Omental fat pad (tissue), 4 donors: ENCODE data around the gene HSD11B2. TPM values are rescaled to one million over a fixed set of nuclear protein-coding genes. Genes with fewer than 3 reads are reported as not detected.
A peak's percentile ranks its signal among the peaks of the same experiment; 100 is the strongest.

Source experiments
- ATAC-seq: fragments of 150-250 bp; one replicate; pipeline ENCODE4 v1.9.1; 2016; ENCODE audit warnings: mild to moderate bottlenecking, moderate library complexity; ENCODE audit not compliant: low FRiP score
- DNase-seq: peaks from one replicate; pipeline ENCODE4 v3.0.0-alpha.2; 2019; ENCODE audit warnings: low spot score
- CTCF ChIP-seq, 3 donors: fragments of 450-650 bp; IDR thresholded peaks; one replicate each; pipeline ENCODE4 v1.5.1; 2016 to 2017; ENCODE audit warnings: antibody characterized with exemption in 3 of 3, mild to moderate bottlenecking in 3 of 3, moderate library complexity in 2 of 3
- total RNA-seq, 4 donors: library from RNA; depleted of rRNA; stranded (reverse); fragments of >200 nt; gene quantifications; one replicate each; pipeline ENCODE4 v1.1.0, GENCODE V29; 2016

Gene HSD11B2
- total RNA-seq, 4 donors from 2014 or later: 1.7 to 2.7 (median 2.0) TPM; not detected in 1

- DNase-seq: no peak
- no peak for ATAC-seq
- TF ChIP-seq CTCF (IDR thresholded peaks at IDR 0.05): no peak
Observed at GRCh38 chr16:67454104-67454503, 23.2 kb downstream of the HSD11B2 start.

DNA sequence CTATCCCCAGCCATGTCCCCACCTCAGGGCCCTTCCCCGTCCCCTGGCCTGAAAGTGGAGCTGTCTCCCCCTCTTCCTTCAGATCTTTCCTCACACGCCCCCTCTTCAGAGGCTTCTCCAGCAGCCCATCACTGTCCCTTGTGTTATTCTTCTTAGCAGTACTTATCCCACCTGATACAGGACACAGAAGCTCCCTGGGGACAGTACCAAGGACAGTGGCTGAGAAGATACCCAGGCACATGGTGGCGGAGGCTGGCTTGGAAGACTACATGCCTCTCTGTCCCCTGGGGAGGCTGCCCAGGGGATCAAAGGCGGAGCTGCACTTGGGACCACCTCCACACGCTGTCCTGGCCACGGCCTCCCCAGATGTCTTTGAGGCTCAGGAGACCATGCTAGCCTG, 23.9 kb downstream of the HSD11B2 start:
- TF ChIP-seq CTCF (IDR thresholded peaks at IDR 0.05): no peak
- DNase-seq: no peak
- ATAC-seq: no peak

- TF ChIP-seq CTCF (IDR thresholded peaks at IDR 0.05): no peak
- ATAC-seq (peak; percentile 35), DNase-seq (no peak)
Observed at GRCh38 chr16:67456391-67457081, 25.6 kb downstream of the HSD11B2 start.

- no peak for TF ChIP-seq CTCF (IDR thresholded peaks at IDR 0.05)
- DNase-seq (no peak), ATAC-seq (no peak)
Observed at GRCh38 chr16:67457611-67458010, 26.7 kb downstream of the HSD11B2 start.

DNA sequence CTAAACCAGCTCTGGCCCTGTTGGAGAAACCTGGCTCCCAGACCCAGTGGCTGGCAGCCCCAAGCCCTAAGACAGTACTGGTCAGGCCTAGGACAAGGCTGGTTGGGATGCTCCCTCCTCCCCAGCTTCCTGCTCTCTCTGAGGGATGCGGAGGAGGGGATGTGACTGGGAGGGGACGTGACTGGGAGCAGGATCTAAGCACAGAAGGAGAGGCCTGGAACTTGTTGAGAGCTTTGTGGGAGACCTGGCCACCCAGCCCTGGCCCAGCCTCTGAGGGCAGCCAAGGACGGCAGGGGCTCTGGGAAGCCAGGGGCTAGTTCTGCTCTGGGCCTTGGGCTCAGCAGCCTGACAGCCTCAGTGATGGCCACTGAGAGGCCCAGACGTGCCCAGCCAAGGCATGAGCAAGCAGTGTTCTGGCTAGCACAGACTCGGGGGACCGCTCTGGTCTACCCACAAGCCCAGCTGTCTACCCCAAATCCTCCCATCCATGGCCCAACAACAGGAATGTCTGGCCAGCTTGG, 27.3 kb downstream of the HSD11B2 start:
- ATAC-seq (no peak), DNase-seq (no peak)
- TF ChIP-seq CTCF (IDR thresholded peaks at IDR 0.05): no peak

GRCh38 chr16:67459066-67459860, 28.3 kb downstream of the HSD11B2 start:
- ATAC-seq (no peak), DNase-seq (no peak)
- TF ChIP-seq CTCF (IDR thresholded peaks at IDR 0.05): no peak

DNA sequence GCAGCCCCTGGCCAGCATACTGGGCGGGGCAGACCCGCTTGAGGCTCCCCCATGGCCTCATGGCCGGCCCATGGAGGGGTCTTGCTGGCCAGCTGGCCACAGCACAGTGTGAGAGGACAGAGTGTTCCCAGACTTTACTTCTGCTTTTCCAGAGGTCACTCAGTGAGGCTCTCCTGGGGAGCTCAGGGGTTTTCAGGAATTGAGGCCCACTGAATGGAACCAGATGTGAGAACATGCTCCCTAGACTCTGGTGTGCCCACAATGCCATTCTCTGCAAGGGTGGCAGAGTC, 28.9 kb downstream of the HSD11B2 start:
- DNase-seq: no peak
- ATAC-seq: no peak
- no peak for TF ChIP-seq CTCF (IDR thresholded peaks at IDR 0.05)
